NCI-H446 treated with DMSO at 0.1 percent for 48 hours (cell line): ENCODE results near the gene ABHD11.

ENCODE experiments used
- DNase-seq: peaks from one replicate; lab custom pipeline; 2025; lab: John Stamatoyannopoulos, UW

ABHD11 gene

DNA sequence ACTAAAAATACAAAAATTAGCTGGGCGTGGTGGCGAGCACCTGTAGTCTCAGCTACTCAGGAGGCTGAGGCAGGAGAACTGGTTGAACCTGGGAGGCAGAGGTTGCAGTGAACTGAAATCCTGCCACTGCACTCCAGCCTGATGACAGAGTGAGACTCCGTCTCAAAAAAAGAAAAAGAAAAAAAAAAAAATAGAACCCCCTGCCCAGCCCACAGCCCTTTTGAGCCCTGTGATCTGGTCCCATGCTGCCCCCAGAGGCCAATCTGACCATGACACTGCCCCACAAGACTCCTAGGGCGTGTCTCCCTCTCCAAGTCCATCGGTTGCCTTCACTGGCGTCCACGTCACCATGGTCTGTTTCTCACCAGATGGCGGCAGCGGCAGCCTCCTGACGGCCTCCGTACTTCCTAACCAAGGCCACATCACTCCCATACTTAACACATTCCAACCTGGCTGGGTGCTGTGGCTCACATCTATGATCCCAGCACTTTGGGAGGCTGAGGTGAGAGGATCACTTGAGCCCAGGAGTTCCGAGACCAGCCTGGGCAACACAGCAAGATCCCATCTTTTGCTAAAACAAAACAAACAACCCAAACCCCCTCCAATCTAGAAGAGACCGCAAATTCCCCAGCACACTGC, 37.1 kb downstream of the ABHD11 start:
- no peak for DNase-seq

DNA sequence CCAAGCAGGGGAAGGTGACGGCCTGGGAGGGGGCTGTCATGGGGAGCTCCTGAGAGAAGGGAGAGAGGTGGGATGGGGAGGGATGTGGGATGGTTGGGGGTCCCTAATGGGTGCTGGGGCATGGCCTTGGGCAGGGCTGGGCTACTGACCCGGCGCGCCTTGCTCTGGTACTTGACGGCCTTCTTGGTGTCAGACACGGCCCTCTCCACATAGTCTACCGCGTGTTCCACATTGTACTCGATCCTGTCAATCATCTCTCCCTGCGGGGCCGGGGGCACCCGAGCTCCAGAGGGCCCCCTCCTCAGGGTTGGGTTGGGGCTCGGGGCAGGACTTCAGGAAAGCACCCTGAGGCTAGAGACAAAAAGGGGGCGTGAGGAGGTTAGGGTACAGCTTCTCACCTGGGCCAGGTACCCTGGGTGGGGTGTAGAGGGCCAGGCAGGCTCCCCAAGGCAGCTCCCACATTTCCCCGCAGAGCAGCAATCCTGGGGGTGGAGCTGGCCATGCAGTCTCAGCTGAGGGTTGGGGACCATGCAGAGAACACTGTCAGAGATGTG, 37.9 kb downstream of the ABHD11 start:
- no peak for DNase-seq

GRCh38 chr7:73700069-73700423, 38.6 kb downstream of the ABHD11 start:
- no peak for DNase-seq

- DNase-seq, result no peak
Measured at GRCh38 chr7:73699370-73700068, 39.1 kb downstream of the ABHD11 start.

DNA sequence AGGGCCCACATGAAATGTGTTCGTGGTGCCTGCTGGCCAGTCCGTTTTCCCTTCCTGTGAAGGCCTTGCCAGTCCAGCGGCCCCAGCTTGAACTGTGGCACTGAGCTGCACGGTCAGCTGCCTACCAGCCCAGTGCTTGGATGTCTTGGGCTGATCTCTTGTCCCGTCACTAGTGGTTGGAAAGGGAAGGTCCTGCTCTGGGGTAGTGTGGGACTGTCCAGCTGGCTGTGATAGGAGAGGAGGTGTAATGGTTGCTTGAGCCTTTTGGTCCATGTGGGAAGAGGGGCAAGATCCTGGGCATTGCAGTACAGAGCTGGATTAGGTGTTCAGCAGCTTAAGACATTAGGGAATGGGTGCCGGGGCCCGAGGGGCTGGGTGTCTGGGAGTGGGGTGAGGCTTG, 40.2 kb downstream of the ABHD11 start:
- no peak for DNase-seq

GRCh38 chr7:73696372-73696771, 42.2 kb downstream of the ABHD11 start:
- DNase-seq, result no peak

DNA sequence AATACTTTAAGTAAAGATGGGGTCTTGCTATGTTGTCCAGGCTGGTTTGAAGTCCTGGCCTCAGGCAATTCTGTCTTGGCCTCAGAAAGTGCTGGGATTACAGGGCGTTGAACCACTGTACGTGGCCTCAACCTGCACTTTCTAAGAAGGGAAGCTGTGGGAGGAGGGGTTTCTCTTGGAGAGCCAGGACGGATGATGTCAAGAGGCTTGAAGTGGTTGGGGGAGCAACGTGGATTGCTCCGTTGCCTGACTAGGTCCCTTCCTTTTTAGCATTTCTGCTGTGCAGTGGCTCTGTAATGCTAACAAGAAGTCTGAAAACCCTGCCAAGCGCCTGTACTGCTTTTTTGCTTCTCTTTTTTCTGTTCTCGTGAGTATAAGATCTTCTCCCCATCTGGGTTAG, 48.0 kb downstream of the ABHD11 start:
- no peak for DNase-seq

DNA sequence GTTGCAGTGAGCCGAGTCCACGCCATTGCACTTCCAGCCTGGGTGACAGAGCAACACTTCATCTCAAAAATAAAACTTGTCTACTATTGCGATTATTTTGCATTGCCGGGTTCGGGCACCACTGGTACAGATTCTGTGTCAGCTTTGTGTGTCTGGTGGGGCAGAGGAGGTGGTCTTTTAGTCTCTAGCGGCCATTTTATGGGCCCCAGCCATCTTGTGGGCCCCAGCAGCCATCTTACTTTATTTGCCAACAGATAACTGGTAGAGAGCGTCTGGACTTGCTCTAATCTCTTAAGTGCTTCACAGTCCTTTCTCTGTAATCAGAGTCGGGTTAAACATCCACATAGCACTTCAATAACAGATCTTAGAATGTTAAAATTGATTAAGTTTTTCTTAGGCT, 50.3 kb downstream of the ABHD11 start:
- DNase-seq, result no peak
